ENCODE results near the gene NF1. TPM values are rescaled to one million over a fixed set of nuclear protein-coding genes. Genes with fewer than 3 reads are reported as not detected.
A peak's percentile ranks its signal among the peaks of the same experiment; 100 is the strongest.
"Not testable (repeated sequence)": the region's sequence is repeated elsewhere in the genome, so short reads cannot be mapped to it uniquely, and the experiment has no call there.

Gene NF1
- total RNA-seq, 1 donor from 2014 or later, result 21.6 TPM

- peak; percentile 20 for ATAC-seq
Observed at GRCh38 chr17:31130286-31131224, 35.8 kb downstream of the NF1 start.

- no peak for ATAC-seq
Observed at GRCh38 chr17:31131299-31131698, 36.5 kb downstream of the NF1 start.

DNA sequence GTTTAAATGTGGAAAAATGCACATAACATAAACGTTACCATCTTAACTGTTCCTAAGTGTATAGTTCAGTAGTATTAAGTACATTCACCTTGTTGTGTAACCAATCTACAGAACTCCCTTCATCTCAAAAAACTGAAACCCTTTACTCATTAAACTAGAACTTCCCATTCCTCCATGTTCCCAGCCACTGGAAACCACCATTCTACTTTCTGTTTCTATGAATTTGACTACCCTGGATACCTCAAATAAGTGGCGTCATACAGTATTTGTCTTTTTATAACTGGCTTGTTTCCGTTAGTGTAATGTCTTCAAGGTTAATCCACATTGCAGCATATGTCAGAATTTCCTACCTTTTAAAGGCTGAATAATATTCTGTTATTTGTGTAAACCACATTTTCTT is 38.2 kb downstream of the NF1 start:
- ATAC-seq, result no peak

GRCh38 chr17:31134576-31134975 is 39.8 kb downstream of the NF1 start:
- ATAC-seq, result no peak

DNA sequence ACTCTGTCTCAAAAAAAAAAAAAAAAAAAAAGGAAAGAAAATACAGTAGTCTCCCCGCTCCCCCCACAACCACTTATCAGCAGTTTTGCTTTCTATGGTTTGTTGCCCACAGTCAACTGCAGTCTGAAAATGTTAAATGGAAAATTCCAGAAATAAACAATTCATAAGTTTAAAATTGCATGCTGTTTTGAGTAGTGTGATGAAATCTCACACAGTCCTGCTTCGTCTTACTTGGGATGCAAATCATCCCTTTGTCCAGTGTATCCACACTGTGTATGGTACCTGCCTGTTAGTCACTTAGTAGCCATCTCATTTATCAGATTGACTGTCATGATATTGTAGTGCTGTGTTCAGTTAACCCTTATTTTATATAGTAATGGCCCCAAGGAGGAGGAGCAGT is 41.5 kb downstream of the NF1 start:
- no peak for ATAC-seq

DNA sequence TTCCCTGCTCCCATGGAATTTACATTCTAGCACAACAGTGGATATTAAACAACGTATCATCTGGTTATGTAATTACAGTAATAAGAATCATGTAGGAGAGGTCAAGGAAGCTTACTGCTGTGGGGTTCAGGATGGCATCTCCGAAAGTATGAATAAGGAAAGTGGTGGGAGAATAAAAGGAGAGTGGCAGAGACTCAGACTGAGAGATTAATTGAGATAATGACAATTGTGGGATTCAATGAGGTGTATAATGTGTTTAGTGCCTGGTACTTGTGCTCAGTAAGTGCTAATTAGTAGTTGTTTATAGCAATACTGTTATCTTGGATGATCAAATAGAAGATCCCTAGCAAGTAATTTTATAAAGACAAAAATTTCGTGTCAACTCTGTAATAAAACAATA is 45.3 kb downstream of the NF1 start:
- ATAC-seq, result no peak

DNA sequence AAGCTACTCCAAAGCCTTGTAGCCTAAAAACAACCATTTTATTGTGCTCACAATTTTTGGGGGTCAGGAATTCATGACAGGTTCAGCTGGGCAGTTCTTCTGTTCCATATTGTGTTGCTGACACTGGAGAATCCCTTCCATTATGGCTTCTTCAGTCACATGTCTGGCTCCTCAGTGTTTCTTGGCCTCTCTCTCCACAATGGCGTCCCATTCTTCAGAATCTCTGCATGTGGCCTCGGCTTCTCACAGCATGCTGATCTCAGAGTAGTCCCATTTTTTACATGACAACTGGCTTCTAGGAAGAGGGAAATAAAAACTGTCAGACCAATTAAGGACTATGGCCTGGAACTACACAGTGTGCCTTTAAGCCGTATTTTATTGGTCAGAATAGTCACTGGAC is 49.7 kb downstream of the NF1 start:
- no peak for ATAC-seq

DNA sequence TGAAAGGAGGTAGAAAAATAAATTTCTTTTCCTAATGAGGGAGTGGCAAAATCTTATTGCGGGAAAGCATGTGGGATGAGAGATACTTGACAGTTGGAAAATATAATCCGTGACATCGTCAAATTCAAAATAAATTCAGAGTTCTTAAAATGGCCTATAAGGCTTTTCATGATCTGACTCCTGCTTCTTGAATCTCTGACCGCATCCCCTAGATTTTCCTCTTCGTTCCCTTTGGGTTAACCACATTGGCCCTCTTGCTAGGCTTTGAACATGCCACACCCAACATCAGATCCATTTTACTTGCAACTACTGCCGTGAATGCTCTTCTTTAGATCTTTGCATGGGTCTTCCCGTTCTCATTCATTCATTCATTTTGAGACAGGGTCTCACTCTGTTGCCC is 50.1 kb downstream of the NF1 start:
- no peak for ATAC-seq

- ATAC-seq, result no peak
Observed at GRCh38 chr17:31147507-31148202, 52.9 kb downstream of the NF1 start.

DNA sequence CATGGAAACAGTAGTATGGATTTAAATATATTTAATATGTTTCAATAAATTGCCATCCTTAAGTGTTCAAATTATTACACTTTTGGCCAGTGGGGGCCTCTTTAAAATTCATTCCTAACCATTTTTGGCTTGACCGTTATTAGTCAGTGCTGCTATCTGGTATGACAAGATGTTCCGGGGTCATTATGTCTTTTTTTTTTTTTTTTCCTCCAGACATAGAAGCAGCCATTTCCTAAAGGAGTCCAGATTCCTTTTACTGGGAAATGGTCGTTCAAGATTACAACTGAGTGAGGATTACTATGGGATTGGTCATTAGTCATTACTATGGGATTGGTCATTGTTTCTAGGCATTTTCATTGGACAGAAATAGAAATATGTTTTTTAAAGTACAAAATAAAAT is 53.4 kb downstream of the NF1 start:
- no peak for ATAC-seq

GRCh38 chr17:31152271-31152670 is 57.5 kb downstream of the NF1 start:
- ATAC-seq, result no peak

DNA sequence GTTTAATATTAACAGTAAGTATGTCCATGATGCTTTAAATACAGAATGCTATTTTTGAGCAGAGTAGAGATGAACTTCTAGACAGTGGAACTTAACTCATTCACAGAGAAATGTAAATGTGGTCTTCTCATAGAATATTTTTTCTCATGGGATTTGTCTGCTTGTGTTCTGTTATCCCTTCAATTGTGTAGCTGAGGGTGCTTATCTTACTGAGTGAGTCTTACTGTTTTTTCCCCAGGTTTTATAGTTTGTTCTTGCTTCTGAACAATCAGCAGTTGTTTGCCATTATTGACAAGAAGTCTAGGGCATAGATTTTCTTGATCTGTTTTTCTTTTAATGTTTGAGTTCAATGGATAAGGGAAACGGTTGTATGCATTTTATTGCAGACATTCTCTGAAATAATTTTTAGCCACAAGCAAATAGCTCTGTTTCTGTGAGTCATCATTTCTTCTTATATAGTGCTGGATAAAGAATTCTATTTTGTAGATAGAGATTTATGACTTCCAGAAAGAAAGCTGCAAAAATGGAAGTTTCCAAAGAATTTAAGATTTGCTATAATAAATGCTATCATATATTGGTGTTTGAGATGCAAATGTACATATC is 60.5 kb downstream of the NF1 start:
- ATAC-seq, result no peak

DNA sequence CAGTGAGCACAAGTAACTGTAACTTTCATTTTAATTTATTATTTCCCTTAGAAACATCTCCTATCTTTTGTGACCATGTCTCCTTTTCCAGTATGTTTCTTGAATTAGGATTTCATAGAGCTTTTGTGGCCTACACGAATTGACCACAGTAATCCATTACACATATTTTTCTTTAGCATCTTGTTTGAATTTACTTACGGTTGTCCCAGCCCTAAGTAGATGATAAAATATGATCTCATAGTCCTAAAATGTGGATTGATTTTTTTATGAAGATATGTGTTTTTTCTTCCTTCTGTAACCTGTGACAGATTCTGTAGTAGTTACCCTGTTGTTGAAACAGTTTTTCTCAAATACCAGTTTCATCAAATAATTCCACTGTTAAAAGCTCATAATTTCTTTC is 61.5 kb downstream of the NF1 start:
- no peak for ATAC-seq

GRCh38 chr17:31156864-31157263 is 62.1 kb downstream of the NF1 start:
- not testable (repeated sequence) for ATAC-seq

GRCh38 chr17:31158746-31159377 is 64.1 kb downstream of the NF1 start:
- ATAC-seq, result no peak

- ATAC-seq, result no peak
Observed at GRCh38 chr17:31163091-31163781, 68.5 kb downstream of the NF1 start.

DNA sequence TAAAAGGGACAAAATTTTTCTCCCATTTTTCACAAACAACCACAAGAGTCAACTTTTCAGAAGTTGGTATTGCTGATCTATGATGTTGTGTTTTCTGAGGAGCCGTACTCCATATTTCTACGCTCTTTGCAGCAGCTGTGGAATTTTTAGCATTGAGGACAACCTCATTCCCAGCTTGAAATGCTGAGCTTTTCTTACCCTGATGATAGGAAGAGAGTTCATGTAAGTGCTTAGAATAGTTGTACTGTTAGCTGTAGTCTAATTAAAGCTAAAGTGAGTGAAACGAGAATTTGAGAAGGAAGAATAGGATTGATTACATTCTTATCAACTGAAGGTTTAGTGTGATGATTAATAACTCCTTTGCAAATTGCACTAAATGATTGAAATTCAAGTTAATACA is 72.3 kb downstream of the NF1 start:
- ATAC-seq, result no peak

GRCh38 chr17:31171701-31172100 is 76.9 kb downstream of the NF1 start:
- no peak for ATAC-seq

- ATAC-seq, result no peak
Observed at GRCh38 chr17:31172388-31172787, 77.6 kb downstream of the NF1 start.

DNA sequence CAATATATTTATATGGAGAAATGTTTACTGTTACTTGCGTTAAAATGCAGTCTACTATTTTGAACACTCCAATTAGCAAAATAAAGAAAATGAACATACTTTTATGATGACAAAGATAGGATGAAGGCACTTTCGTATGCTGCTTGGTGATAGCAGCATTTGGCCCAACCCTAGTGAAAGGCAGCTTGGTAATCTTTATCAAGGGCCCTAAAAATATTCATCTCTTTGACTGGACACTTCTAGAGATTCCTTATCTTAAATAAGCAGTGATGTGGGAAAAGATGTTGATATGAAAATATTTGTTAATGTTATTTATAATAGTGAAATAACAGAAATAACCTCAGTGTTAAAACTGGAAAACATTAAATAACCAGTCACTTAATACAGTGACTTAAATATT is 79.4 kb downstream of the NF1 start:
- ATAC-seq, result no peak

- no peak for ATAC-seq
Observed at GRCh38 chr17:31175237-31175636, 80.5 kb downstream of the NF1 start.

- ATAC-seq, result not testable (repeated sequence)
Observed at GRCh38 chr17:31176143-31176542, 81.4 kb downstream of the NF1 start.

Data from esophagus mucosa (tissue), 1 donor.